NCI-H510A (cell line): Measurements from ENCODE around the gene MTUS2.

Experiments used
- DNase-seq: peaks from one replicate; lab custom pipeline; 2025; lab: John Stamatoyannopoulos, UW

MTUS2 gene

DNA sequence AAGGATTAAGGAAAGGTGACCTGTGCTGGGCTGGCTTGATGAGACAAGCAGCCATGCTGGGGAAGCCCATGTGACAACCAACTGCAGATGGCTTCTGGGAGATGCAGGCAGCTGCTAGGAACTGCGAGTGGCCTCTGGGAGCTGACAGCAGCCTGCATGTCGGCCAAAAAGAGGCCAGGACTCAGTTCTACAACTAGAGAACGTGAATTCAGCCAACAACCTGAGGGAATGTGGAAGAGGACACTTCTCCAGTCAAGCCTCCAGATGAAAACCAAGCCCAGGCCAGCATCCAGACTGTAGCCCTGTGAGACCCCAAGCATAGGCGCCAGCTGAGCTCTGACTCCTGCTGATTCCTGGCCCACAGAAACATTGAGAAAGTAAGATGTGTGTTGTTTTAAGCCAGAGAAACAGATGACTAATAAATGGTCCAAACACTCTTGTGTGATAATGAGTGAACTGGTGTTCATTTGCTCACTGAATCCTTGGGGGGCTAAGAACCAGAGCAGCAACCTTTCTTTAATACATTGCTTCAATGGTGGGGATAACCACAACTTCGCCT lies 730.4 kb downstream of the MTUS2 start:
- DNase-seq: no peak

DNA sequence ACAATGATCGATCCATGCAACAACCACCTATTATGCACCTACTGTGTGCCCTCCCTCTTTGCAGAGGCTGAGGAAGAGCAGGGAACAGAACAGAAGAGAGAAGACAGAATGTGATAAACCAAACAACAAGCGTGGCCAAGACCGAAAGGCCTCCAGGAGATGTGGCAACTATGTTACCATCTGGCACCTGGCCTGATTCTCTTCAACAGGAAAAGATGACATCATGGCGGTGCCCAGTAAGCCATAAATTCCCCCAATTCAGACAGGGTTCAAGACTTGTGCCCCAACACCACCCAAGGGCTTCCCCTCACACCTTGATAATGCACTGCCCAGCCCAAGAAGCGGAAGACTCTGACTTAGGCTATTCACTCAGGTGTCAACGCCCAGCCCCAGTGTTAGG lies 731.1 kb downstream of the MTUS2 start:
- no peak for DNase-seq
